Cerebellar cortex (tissue), 1 donor: Measurements from ENCODE around the gene PAX8.
A peak's percentile ranks its signal among the peaks of the same experiment; 100 is the strongest.

Experiments used
- DNase-seq: peaks from one replicate; pipeline ENCODE4 v3.0.0-alpha.2; 2015; ENCODE audit warnings: low spot score

The PAX8 gene

DNA sequence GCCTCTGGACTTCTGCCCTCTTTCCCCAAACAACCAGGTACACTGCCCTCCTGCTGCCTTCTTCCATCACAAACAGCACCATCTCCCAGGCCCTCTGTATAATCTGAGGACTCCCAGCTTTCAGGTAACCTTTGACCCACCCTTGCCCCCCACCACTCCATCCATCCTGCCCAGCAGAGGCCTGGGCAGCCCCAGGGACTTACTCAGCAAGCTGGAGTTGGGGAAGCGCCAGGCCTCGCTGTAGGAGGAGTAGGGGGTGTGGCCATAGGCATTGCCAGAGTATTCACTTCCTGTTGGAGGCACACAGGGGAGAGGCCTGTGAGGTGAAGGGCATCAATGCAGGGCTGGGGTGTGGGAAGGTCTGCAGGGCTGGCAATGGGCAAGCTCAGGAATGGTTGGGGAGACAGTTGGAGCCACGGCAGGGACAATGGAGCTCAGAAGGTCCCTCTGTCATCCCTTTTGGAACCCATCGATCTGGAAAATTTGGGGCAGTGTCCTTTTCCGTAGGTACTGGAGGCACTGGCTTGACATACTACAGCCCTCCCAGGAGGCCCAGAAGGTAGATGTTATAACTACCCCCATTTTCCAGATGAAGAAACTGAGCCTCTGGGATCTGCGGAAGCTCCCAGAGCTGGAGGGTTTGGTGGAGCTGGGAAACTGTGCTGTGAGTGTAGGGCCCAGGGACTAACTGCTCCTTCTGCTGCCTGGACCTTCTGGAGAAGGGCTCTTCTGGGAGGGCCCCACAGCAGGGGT is 58.7 kb downstream of the PAX8 start:
- no peak for DNase-seq

GRCh38 chr2:113219525-113219888 is 59.2 kb downstream of the PAX8 start:
- DNase-seq, result no peak

DNA sequence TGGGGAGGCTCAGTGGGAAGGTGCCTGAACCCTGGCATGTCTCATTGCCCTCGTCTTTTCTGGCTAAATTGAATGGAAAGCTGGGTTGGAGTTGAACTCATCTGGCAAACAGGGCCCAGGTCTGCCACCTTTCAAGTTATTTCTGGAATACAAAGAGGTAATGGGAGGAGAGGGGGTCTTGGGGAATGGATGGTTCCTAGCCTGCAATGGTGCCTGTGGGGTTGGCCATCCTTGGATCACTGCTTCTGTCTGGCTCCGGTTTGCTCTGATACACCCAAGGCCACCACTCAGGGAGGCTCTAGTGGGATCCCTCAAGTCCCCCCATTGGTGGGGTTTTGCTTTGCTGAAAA is 59.7 kb downstream of the PAX8 start:
- DNase-seq, result no peak

- no peak for DNase-seq
Measured at GRCh38 chr2:113218283-113219091, 60.2 kb downstream of the PAX8 start.

DNA sequence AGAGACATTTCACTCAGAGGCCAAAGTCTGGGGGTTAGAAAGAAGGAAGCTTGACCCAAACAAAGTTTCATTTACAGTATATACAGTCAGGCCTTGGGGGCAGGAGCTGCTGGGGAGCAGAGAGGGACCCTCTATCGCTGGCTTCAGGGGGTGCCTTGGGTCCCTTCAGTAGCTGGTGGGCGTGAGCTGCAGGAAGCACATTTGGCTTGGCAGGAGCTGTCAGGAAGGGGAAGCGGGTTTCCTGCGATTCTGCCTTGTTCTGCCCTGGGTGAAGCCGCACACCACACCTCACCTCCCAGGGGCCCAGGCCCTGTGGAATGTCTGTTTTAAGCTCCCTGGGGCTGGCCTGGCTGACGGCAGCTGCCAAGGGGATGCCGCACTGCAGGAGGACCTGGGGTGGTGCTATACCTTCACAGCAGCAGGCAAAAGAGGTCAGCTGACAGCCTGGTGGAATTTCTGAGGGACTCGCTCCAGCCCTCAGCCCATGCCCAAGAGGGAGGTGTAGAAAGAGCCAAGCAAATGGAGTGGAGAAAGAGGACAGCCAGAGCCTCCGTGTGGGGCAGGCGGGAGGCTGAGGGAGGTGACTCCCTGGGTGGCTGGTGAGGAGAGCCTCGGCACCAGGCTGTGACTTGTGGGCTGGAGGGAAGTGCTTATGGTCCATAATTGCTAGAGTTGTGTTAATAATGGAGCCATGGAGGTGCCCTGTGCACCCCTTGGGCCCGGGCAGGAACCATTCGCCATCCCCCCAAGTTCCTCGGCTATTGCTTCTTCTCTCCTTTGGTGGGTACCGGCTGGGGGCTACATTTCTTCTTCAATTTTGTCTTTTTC is 61.1 kb downstream of the PAX8 start:
- DNase-seq, result no peak

DNA sequence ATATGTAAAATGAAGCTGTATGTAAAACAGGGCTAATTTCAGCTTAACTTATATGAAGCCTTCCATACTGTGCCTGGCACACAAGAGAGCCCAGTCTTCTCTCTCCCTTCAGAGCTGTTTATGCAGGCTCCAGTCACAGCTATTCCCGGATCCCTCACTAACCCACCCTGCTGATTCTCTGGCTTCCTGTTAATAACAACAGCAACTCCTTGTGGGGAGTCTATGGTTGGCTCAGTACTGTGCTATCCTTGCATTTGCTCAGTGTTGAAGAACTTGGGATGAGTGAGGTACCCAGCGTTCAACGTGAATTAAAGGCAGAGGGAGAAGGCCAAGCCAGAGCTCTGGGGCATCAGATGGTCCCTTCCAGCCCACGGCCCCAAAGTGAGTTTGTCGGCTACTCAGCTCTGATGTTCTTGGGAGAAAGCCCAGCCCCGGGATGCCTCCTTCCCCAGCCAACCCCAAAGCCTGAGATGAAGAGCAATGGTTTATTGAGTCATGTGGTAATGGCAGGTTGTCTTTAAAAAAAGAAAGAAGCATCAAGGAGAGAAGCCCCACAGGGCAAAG is 61.7 kb downstream of the PAX8 start:
- no peak for DNase-seq

GRCh38 chr2:113216321-113216720 is 62.4 kb downstream of the PAX8 start:
- no peak for DNase-seq

DNA sequence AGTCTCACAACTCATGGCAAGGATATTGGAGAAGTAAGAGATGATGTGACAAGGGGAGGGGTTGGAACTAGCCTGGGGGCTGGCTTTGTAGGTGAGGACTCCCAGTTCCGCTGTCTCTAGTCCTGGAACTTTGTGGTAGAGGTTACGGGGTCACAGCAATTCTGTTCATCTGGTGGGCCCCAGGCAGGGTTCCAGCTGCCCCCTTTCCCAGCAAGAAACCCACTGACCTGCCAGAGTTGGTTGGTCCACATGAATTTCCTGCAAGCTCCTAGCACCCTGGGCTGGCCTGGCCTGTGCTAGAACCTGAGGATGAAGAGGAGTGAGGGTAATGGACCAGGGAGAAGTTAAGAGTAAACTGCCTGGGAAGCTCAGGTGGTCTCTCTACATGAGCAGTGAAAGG is 63.7 kb downstream of the PAX8 start:
- DNase-seq, result no peak

DNA sequence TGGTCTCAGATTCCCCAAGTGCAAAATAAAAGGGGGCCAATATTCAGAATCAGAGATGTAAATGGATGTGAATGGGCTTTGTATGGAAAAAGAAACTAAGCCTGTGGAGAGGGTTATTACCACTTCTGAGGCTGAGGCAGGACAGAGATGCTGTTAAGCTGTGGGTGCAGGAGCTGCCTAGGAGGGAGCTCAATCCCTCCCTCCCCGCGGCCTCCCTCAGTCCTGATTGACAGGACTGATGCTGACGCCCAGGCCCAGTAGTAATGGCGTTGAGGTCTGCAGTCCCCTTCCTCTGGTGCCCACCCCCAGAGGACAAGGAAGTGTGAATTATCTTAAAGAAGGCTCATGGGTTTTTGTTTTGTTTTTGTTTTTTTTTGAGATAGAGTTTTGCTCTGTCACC is 64.6 kb downstream of the PAX8 start:
- no peak for DNase-seq

DNA sequence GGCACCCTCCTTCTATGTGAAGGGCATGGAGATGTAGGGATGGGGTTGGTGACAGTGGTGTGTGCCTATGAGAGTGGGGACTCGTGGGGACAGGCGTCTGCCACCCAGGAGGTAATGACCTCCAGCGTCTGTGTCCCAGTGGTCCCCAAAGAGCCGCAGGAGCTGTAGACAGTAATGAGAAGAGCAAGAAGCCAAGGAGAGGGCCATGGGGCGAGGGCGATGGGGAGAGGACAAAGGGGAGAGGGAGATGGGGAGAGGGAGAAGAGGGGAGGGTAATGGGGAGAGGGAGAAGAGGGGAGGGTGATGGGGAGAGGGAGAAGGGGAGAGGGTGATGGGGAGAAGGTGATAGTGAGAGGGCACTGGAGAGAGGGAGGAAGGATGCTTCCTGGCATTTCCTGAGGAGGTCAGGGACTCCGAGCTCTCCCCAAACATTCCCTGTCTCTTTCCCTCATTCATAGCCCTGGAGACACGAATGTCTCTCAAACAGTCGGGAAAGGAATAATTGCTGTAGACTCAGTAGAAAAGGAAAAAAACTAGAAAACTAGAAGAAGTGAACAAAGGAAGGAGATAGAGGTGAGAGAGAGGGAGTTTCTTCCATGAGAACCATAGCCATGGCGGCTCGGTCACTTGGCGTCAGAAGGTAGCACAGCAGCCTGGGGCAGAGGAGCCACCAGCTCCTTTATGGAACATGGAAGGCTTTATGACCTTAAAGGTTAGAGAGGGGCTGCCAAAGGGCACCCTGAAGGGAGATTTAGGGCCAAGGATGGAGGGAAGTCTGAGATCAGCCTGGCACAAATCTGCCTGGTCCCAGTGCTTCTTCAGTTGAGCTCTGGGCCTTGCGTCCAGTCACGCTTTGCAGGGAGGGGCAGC is 65.4 kb downstream of the PAX8 start:
- no peak for DNase-seq

GRCh38 chr2:113212245-113213060 is 66.3 kb downstream of the PAX8 start:
- DNase-seq, result no peak

- DNase-seq, result no peak
Measured at GRCh38 chr2:113211226-113212105, 67.3 kb downstream of the PAX8 start.

GRCh38 chr2:113209646-113210171 is 69.0 kb downstream of the PAX8 start:
- no peak for DNase-seq

DNA sequence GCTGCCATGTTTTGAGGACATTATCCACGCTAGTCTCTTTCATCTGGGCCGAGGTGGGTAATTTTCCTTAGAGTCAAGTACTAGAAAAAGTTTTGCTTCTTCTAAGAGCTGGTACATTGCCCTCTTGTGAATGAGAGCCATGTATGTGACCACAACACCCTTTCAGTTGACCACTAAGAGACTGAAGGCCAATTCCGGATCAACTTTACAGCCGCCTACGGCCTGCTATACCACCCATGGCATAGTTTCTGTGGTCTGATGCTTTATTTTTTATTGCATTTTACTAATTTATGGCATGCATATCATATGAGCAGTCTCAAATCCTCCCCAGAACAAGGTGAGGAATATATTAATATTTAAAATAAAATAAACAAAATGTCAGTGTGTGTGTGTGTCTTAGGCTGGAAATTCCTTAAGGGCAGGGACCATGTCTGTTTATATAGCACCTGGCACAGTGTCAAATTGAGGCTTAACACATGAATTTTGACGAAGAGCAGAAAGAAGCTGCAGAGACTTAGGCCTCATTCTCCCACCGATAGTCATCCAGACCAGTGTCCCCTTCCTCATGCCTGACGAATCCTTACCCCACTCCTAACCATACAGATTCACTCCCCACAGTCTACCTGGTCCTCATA is 69.6 kb downstream of the PAX8 start:
- no peak for DNase-seq

- DNase-seq, result no peak
Measured at GRCh38 chr2:113208396-113208795, 70.3 kb downstream of the PAX8 start.

DNA sequence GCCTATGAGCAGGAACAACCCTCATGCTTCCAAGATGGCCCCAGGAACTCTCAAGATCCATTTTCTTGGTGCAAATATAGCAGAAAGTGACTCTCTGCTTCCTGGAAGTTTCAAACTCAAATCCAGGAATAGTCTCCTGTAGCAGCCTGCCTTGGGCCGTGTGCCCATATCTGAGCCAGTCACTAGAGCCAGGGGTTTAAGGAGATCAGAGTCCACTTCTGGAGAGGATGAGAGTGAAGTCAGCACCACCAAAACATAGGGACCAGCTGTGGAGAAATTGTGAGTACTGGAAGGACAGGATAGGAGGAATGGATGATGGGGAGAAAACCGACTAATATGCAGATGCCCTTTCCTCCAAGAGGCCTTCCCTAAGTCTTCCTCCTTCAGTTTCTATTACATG is 71.7 kb downstream of the PAX8 start:
- DNase-seq, result no peak

GRCh38 chr2:113206251-113206650 is 72.5 kb downstream of the PAX8 start:
- no peak for DNase-seq

- DNase-seq, result peak; percentile 67
Measured at GRCh38 chr2:113203901-113204519, 74.7 kb downstream of the PAX8 start.

- no peak for DNase-seq
Measured at GRCh38 chr2:113203217-113203530, 75.5 kb downstream of the PAX8 start.
